ENCODE measurements around the gene SPAAR.
"Not testable (repeated sequence)": the region's sequence is repeated elsewhere in the genome, so short reads cannot be mapped to it uniquely, and the experiment has no call there.

Gene SPAAR

GRCh38 chr9:35923927-35924763, 14.9 kb downstream of the SPAAR start:
- DNase-seq, result peak; percentile 55

- DNase-seq, result no peak
Observed at GRCh38 chr9:35928591-35929452, 19.5 kb downstream of the SPAAR start.

- no peak for DNase-seq
Observed at GRCh38 chr9:35929453-35929718, 20.1 kb downstream of the SPAAR start.

GRCh38 chr9:35930521-35930920, 21.2 kb downstream of the SPAAR start:
- DNase-seq, result no peak

GRCh38 chr9:35930989-35931388, 21.7 kb downstream of the SPAAR start:
- no peak for DNase-seq

GRCh38 chr9:35932735-35933134, 23.4 kb downstream of the SPAAR start:
- no peak for DNase-seq

- no peak for DNase-seq
Observed at GRCh38 chr9:35933550-35934067, 24.3 kb downstream of the SPAAR start.

- not testable (repeated sequence) for DNase-seq
Observed at GRCh38 chr9:35934069-35934468, 24.8 kb downstream of the SPAAR start.

GRCh38 chr9:35935261-35935660, 26.0 kb downstream of the SPAAR start:
- DNase-seq, result no peak

- DNase-seq, result no peak
Observed at GRCh38 chr9:35935755-35936509, 26.6 kb downstream of the SPAAR start.

GRCh38 chr9:35937227-35937626, 27.9 kb downstream of the SPAAR start:
- DNase-seq, result no peak

- DNase-seq, result no peak
Observed at GRCh38 chr9:35938474-35939356, 29.4 kb downstream of the SPAAR start.

GRCh38 chr9:35939679-35940250, 30.5 kb downstream of the SPAAR start:
- DNase-seq, result no peak

GRCh38 chr9:35940458-35941407, 31.4 kb downstream of the SPAAR start:
- no peak for DNase-seq

GRCh38 chr9:35942286-35942685, 33.0 kb downstream of the SPAAR start:
- no peak for DNase-seq

- DNase-seq, result no peak
Observed at GRCh38 chr9:35944173-35944572, 34.9 kb downstream of the SPAAR start.

- DNase-seq, result no peak
Observed at GRCh38 chr9:35944841-35945240, 35.6 kb downstream of the SPAAR start.

- DNase-seq, result peak; percentile 46
Observed at GRCh38 chr9:35945341-35946018, 36.2 kb downstream of the SPAAR start.

GRCh38 chr9:35948451-35948850, 39.2 kb downstream of the SPAAR start:
- DNase-seq, result no peak

- no peak for DNase-seq
Observed at GRCh38 chr9:35948901-35949318, 39.6 kb downstream of the SPAAR start.

All from T1000 (cell line).